Omental fat pad (tissue), 4 donors: ENCODE measurements around the gene MYL7. TPM values are rescaled to one million over a fixed set of nuclear protein-coding genes. Genes with fewer than 3 reads are reported as not detected.

Experiments
- ATAC-seq: fragments of 150-250 bp; one replicate; pipeline ENCODE4 v1.9.1; 2016; ENCODE audit warnings: mild to moderate bottlenecking, moderate library complexity; ENCODE audit not compliant: low FRiP score
- DNase-seq: peaks from one replicate; pipeline ENCODE4 v3.0.0-alpha.2; 2019; ENCODE audit warnings: low spot score
- CTCF ChIP-seq, 3 donors: fragments of 450-650 bp; IDR thresholded peaks; one replicate each; pipeline ENCODE4 v1.5.1; 2016 to 2017; ENCODE audit warnings: antibody characterized with exemption in 3 of 3, mild to moderate bottlenecking in 3 of 3, moderate library complexity in 2 of 3
- total RNA-seq, 4 donors: library from RNA; depleted of rRNA; stranded (reverse); fragments of >200 nt; gene quantifications; one replicate each; pipeline ENCODE4 v1.1.0, GENCODE V29; 2016

Gene MYL7
- total RNA-seq, 4 donors from 2014 or later, result not detected

- no peak for ATAC-seq
- TF ChIP-seq CTCF (IDR thresholded peaks at IDR 0.05), result no peak
- DNase-seq, result peak; percentile 16
Observed at GRCh38 chr7:44158096-44158872, 17.2 kb upstream of the MYL7 start.

- ATAC-seq (no peak), DNase-seq (peak; percentile 16)
- no peak for TF ChIP-seq CTCF (IDR thresholded peaks at IDR 0.05)
Observed at GRCh38 chr7:44157116-44158080, 16.3 kb upstream of the MYL7 start.

GRCh38 chr7:44156453-44157010 lies 15.4 kb upstream of the MYL7 start:
- TF ChIP-seq CTCF (IDR thresholded peaks at IDR 0.05), result no peak
- DNase-seq, result peak; percentile 18
- no peak for ATAC-seq

- ATAC-seq (no peak), DNase-seq (peak; percentile 20)
- TF ChIP-seq CTCF (IDR thresholded peaks at IDR 0.05), result no peak
Observed at GRCh38 chr7:44155191-44156185, 14.4 kb upstream of the MYL7 start.

GRCh38 chr7:44154703-44155102 lies 13.6 kb upstream of the MYL7 start:
- peak; percentile 1 for DNase-seq
- TF ChIP-seq CTCF (IDR thresholded peaks at IDR 0.05), result no peak
- ATAC-seq, result no peak

GRCh38 chr7:44153948-44154335 lies 12.8 kb upstream of the MYL7 start:
- TF ChIP-seq CTCF (IDR thresholded peaks at IDR 0.05), result no peak
- ATAC-seq, result no peak
- DNase-seq, result peak; percentile 18
